Muscle of back (tissue), 11 donors: Measurements from ENCODE around the gene RARA. TPM values are rescaled to one million over a fixed set of nuclear protein-coding genes. Genes with fewer than 3 reads are reported as not detected.

Experiments
- DNase-seq, 3 donors: peaks; one replicate each; pipeline versions ENCODE4 v3.0.0 to v3.0.0-alpha.2; 2013
- polyA plus RNA-seq, 10 donors: library from polyadenylated mRNA; unstranded; fragments of 120-200 nt; gene quantifications; one replicate each; pipeline ENCODE4 v1.2.1, GENCODE V29; 2013; ENCODE audit not compliant: insufficient read length in 10 of 10

Gene RARA
- polyA plus RNA-seq, 10 donors, result 46.0 to 64.5 (median 54.1) TPM

DNA sequence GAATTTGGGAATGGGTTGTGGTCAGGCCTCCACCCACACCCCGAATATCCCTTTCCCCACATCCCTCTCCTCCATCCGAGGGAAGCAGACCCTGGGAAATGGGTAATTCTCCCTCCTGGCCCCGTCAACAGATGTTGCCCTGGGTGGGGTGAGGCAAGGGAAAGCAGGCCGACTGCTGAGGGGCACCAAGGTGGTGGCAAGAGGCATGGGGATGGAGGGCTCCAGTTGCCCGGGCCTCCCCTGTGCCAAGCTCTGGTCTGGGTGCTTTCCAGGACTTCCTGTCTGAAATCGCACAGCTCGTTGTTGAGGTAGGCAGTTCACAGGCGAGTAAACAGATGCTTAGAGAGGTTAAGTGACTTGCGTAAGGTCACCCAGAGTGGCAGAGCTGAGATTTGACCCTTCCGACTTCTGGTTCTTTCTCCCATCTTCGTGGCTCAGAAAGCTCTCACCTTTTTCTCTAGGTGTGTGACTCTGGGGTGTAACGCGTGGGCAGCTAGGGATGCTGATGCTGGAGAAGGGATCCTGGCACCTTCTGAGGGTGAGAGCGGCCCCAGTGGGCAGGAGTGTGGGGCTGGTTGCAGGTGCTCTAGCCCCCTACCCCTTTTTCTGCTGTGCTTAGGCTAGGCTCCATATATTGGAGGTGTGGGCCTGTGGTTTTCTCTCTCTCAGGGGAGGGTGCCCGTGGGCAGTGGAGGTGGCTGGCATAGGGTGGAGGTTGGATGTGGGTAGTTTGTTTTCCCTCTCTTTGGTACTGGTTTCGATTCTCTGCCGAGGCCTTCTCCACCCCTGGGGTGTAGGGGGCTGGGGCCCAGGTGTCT is 17.2 kb downstream of the RARA start:
- no peak for DNase-seq

DNA sequence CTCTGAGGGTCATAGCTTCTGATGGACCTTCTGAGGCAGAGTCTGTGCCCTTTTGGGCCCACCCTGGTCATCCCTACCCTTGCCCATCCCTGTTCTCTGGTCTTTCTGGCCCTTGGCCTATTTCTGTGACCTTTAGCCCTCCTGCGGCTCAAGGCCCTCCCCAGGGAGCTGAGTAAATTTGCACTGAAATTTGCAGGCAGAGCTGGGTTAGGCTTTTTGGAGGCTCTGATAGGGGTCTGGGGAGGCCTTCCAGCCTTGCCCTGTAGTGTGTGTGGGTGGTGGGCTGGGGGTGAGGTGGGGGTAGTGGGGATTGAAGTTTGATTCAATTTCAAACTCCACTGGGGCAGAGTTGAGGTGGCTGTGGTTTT is 17.8 kb downstream of the RARA start:
- DNase-seq, result no peak

DNA sequence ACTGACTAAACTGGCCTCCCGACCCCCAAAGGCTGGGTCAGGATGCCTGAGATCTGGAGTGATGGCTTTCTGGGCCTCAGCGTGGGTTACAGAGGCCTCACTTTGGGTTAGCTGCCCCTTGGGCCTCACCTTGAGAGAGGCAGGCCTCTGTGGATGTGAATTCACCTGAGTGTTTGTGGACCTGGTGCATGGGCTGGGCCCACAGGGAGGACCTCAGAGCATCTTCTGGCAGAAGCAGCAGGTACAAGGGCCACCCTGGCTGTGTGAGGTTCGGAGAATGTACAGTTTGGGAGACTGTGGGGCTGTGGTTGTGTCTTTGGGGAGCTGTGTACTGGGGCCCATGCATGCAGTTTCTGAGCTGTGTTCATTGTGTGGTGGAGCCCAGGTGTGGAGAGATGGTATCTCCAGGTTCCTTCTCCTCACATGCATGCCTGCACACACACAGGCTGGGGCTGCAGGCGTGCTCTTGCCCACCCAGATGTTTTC is 18.3 kb downstream of the RARA start:
- no peak for DNase-seq

DNA sequence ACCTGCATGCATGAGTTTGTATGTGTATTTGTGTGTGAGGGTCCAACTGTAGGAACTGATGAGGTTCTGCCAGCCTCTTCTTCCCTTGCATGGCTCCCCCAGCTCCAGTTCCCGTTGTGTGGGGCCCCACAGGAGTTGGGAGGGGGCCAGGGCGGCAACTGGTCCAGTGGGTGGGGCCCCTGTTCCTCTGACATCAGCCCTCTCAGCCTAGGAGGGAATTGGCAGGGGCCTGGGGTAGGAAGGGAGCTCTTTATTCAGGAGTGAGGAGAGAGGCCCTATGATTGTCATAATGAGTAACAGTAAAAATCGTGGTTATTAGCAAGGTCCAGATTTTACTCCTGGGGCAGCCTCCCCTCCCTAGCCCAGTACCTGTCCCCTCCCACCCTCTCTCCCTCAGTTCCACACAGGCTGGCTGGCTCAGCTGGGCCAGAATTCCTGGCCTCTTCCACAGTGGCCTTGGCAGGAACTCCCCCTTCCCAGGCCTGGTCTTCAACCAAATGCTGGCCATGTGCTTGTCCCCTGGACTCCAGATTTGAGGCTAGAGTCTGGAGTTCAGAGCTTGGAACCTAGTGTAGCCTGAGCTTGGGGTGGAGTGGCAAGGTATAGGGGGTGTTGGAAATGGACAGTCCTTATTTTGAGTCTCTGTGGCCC is 18.9 kb downstream of the RARA start:
- DNase-seq, result peak in 1 of 3 donors; percentile 69

DNA sequence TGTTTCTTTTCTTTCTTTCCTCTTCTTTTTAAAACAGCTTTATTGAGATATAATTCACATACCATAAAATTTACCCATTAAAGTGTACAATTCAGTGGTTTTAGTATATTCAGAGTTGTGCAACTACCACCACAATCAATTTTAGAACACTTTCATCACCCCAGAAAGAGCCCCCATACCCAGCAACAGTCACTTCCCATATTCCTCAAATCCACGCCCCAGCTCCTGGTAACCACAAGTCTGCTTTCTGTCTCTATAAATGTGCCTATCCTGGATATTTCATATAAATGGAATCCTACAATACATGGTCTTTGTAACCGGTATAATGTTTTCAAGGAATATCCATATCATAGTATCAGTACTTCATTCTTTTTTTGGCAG is 19.4 kb downstream of the RARA start:
- DNase-seq, result no peak

DNA sequence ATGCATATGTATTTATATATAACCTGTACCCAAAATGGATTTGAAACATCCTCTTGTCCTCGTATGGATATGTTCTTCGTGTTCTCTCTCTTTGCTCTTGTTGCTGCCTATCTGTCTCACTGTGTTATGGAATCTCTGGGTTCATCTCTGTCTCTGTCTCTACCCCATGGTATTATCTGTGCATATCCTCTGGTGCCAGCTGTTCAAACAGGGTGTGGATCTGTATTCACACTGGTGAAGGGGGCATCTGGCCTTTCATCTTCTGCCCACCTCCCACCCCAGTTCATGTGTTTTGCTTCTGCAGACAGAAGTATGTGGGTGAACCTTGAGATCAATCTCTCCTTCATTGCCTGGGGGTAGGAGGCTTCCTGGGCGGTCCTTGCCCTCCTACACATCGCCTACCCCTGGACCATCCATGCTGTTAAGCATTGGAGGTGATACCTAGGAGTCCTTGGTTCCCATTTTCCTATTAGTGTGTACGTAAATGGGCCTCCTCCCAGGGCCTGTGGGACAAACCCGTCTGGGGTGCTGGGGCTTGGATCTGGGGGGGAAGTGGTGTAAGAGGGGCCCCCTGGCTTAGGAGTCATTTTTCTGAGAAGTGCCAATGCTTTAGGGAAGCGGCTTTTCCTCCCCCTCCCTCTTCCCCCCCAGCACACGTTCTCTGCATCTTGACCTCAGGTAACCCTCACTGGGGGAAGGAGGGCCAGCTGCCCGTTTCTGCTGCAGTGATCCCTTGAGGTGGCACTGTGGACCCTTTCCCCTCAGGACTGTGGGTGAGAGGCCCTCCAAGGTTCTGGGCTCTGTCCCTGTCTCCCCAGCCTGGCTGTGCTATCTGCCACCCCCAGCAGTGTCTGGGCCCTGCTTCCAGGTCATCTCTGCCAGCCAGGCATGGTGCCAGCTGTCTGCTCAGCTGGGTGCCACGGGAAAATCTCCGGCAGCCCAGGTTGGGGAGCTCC is 21.1 kb downstream of the RARA start:
- no peak for DNase-seq

DNA sequence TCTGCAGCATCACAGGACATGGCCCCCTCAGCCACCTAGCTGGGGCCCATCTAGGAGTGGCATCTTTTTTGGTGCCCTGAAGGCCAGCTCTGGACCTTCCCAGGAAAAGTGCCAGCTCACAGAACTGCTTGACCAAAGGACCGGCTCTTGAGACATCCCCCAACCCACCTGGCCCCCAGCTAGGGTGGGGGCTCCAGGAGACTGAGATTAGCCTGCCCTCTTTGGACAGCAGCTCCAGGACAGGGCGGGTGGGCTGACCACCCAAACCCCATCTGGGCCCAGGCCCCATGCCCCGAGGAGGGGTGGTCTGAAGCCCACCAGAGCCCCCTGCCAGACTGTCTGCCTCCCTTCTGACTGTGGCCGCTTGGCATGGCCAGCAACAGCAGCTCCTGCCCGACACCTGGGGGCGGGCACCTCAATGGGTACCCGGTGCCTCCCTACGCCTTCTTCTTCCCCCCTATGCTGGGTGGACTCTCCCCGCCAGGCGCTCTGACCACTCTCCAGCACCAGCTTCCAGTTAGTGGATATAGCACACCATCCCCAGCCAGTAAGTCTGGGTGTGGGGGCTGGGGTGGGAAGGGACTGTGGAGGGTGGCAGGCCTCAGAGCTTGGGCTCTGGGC is 22.0 kb downstream of the RARA start:
- no peak for DNase-seq

DNA sequence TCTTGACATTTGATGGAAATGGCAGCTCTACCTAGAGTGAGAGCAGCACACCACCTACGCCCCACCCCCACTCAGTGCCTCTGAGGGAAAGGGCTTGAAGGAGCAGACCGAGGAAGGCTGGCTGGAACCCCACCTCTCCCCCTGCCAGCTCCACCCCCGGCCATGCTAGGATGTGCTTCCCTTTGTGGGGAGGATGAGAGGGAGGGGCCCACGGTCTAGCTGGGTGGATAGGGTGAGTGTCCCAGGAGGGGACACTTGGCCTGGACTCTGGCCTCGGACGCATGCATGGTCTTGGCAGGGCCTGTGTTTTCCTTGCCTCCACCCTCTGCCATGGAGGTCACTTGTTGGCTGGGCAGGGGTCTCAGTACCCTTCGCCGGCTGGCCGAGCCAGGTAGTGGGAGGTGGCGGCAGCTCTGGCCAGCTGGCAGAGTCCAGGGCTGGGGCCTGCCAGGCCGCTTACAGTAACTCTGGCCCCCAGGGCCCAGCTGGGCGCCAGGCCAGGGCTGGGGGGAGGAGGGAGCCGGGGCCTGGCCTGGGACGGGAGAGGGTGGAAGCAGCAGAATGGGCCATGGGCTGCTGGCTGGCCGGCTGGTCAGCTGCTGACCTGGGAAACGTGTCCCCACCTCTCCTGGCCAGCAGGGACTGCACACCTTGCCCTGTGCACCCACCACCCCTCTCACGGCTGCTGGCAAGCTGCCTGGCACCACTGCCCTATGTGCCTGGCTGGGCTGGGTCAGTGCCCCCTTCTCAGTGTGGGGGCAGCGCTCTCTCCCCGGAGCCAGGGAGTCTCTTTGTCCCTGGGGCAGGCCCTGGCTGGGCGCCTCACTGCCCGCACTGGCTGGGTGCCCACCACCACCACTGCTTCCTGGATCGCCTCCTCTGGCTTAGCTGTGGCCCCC is 23.0 kb downstream of the RARA start:
- DNase-seq, result peak in 2 of 3 donors; percentile 91 to 96

DNA sequence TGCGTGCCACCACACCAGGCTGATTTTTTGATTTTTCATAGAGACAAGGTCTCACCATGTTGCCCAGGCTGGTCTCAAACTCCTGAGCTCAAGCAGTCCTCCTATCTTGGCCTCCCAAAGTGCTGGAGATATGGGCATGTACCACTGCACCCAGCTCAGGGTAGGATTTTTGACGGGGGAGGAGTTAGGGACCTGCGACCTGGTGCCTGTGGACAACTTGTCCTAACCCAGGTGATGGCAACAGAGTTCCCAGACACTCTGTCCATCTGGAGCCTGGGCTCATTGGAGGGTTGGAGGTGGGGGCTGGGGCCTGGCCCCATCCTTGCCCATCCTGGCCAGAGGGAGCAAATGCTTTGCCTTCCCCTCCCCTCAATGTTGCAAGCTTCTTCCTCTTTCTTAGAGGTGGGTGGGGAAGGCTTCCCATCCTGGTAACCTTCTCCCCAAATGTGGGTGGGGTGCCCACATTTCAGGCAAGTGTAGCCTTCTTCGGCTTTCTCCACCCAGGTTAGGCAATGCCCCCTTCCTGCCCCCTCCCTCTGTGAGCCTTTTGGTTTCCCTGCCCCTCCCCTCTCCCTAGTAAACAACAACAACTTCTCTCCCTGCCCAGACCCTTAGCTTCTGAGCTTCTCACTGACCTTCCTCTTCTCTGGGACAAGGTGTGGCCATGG is 24.9 kb downstream of the RARA start:
- DNase-seq, result no peak

DNA sequence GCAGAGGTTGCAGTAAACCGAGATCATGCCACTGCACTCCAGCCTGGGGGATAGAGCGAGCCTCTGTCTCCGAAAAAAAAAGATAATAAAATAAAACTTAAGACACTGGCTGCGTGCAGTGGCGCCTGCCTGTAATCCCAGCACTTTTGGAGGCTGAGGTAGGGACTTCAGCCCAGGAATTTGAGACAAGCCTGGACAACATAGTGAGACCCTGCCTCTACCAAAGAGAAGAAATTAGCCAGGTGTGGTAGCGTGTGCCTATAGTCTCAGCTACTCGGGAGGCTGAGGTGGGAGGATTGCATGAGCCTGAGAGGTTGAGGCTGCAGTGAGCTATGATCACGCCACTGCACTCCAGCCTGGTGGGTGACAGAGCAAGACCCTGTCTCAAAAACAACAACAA is 26.6 kb downstream of the RARA start:
- DNase-seq, result no peak

DNA sequence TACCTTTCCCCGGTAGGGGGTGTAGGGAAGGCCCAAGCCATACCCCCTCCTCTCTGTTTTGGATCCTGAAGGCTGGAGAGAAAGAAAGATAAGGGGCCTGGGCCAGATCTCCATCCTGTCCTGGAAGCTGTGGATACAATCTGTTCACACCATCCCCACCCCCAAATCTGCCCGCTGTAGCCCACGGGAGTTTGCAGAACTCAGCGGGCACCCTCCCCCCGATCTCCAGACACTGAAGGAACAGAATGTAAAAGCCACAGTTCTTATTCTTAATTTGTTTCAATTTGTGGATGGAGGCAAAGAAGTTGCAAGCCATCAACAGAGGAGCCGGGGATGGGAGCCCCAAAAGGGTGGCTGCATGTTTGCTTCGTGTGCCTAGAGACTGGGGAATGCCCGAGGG is 28.4 kb downstream of the RARA start:
- no peak for DNase-seq

DNA sequence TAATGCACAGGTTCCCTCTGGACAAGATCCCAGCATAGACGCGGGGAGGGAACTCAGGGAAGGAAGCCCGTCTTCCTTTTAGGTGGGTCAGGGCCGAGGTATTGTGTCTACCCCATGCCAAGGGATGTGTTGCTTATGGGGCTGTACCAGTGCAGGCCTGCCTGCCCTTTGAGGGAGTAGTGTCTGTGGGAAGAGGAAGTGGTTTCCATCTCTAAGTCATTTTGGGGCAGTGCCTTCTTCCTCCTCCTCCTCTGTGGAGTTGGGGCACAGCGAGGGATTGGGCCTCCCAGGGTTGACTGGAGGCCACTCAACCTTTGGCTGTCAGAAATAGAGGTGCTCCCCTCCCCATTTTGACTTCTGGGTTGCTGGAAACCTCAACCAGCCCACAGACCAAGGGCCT is 29.1 kb downstream of the RARA start:
- DNase-seq, result no peak

DNA sequence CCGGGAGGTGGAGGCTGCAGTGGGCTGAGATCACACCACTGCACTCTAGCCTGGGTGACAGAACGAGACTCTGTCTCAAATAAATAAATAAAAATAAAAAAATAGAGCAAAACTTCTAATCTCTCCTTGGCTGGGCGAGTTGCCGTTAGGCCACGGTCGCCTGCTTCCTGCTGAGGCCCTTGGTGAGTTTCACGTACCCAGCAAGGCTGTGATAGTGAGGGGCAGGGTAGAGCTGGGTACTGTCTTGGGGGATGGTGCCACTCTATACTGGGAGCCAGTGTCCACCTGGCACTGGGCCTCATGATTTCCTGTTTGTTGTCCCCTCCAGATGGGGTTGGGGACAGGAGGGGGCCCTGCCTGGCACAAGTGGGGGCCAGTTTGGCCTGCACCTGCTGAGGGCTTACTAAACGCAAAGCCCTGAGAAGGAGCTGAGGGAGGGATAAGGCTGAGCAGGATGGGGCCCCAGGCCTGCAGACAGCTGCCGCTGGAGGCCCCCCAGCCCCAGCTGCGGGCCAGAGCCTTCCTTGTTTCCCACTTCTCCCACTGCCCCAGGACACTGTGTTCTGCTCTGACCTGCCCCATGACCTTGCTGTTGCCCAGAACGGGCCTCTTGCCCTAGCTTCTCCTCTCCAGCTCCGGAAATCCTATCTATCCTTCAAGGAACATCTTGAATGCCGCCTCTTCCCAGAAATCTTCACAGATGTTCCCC is 30.1 kb downstream of the RARA start:
- no peak for DNase-seq

DNA sequence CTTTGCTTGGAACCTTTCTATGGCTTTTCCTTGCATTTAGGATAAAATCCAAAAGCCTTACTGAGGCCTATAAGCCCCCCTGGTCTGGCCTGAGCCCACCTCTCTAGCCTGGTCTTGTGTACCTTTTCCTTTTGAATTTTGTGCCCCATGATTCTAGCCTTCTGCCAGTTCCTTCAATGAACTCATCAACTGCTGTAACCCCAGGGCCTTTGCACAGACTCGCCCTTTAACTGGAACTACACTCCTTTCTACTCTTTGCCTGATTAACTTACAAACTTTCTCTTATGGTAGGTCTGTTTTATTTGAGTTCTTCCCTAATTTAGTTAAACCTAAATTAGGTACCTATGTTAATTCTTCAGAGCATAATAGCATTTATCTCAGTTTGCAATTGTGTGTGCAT is 31.3 kb downstream of the RARA start:
- DNase-seq, result no peak

DNA sequence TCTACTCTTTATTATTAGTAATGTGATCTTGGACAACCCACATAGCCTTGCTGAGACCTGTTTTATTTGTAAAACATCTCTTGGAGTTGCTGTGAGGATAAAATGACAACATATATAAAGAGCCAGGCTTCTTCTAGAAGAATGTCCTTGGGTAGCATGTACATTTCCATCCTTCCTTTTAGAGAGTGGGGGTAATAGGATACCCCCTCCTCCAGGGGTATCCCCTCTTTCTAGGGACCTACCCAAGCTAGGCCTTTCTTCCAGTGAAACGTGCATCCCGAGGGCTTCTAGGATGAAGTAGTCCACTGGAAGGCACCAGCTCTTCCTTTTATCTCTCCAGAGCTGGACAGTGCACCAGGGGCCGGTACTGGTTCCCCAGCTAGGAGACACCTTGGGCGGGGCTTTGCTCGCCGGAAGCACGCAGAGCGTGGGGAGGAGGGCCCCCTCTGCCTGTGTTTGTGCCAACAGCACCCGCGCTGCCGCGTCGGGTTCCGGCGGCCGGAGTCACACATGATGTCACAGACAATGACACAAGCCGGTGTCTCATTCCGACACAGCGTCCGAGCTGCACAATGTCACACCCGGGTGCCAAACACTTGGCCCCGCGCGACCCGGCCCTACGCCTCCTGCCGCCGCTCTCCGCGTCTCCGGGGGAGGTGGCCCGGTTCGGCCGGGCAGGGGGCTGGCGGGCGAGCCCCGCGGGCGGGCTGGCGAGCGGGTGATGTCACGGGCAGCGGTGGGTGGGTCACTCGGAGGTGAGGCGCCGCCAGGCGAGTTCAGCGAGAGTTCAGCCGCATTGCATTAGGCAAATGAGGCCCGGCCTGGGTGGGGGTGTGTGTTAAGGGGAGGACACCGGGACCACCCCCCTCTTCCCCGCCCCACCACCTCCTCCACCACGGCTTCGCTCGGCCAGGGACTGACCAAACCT is 32.2 kb downstream of the RARA start:
- DNase-seq, result peak in 2 of 3 donors; percentile 80 to 89

DNA sequence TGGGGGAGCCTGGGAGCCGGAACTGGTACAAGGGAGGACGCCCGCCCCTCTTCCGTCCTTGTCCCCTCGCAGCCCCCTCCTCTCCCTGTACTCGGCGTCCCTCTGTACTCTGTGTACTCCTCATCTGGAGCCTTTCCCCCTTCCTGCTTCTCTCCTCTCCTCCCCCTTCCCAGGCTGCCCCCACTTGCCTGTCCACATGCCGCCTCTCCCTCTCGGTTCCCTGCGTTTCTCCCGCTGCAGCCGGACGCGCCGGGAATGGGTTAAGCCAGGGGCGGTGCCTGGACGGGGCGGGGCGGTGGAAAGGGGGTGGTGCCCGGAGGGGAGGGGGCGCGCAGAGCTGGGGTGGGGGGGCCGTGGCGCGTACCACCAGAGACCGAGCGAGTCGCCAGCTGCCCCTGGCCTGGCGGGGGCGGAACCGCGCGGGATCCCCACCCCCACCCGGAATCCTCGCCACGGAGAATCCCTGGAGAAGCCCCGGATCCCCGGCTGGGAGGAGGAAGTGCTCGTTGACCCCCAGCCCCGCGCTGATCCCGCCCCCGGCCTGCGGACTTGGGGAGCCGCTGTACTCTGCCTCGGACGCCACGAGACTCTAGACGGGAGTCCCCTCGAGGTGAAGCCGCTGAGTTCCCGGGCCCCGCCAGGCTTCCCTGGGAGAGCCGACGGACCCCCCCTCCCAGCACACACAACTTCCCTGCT is 33.0 kb downstream of the RARA start:
- DNase-seq, result peak in 2 of 3 donors; percentile 86 to 94

DNA sequence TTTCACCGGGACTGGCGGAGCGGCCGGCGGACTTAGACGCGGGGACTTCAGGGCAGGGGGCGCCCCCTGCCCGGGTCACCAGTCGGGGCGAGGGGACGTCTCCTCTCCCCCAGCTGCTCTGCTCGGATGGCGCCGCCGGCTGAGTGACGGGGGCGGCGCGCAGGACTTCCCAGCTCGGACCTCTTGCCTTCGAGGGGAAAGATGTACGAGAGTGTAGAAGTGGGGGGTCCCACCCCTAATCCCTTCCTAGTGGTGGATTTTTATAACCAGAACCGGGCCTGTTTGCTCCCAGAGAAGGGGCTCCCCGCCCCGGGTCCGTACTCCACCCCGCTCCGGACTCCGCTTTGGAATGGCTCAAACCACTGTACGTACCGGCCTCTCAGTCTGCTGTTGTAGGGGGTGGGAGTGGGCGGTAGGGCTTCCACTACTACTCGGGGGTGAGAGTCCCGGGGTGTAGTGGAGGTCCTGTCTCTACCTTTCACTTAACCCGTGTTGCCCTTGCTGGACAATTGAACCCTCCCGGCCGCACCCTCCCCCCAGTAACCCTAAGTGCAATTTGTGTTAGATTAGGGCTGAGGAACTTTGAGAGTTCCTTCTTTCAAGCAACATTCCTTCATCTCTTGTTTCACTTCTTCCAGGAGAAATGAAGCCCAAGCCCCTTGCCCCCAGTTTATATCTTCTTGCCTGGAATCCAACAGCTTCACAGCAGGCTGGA is 33.7 kb downstream of the RARA start:
- DNase-seq, result no peak
